Measurements from ENCODE around the gene GALNT4. TPM values are rescaled to one million over a fixed set of nuclear protein-coding genes. Genes with fewer than 3 reads are reported as not detected.
A peak's percentile ranks its signal among the peaks of the same experiment; 100 is the strongest.

GALNT4 gene
- total and polyA plus RNA-seq, 2 of the 13 experiments (the other 11 are each of a cell fraction or from before 2014, with no cell fraction given): 4.9 to 6.8 TPM

DNA sequence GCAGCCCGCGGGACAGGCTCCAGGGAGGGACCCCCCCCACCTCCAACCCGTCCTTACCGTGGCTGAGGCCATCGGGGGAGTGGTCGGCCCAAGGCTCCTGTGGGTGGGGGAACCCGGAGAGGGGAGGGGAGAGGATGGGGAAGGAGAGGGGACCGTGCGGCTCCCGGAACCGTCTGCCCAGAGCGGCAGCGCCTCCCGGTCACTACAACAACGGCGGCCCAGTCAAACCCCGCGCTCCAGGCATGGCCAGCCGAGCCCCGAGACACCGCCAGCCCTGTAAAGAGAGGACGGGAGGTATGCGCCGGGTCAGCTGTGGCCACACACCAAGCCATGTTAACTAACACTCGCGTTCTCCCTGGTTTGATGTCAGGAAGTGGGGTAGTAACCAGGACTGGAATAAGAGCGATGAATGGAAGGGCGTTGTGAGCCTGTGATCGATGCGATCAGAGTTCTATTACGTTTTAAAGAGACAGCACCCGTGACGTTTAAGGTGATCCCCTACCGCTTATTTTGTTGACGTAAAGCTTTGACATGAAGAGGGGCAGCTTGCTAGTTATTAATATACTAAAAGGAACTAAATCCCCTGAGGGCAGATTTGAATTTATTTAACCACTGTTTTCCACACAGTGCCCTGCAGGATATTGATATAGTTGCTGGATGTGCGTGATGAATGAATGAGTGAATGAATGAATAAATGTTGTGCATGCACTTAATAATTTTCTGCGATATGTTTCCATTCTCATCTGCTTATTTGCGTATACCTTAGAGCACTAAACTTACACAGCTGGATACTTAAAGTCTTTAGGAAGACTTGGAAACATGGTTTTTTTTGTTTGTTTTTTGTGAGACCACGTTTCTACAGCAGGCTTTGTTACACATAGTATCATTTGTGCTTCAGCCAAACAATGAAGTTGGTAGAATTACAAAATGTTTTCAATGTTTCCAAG, 1.5 kb upstream of the GALNT4 start, which contains the start of gene POC1B (continued):
- TF ChIP-seq ZNF3 (CRISPR knock-in tag; IDR thresholded peaks at IDR 0.05) (no peak), CEBPZ (IDR thresholded peaks at IDR 0.05; ENCODE audit: low read length) (no peak), ZNF33A (CRISPR knock-in tag; IDR thresholded peaks at IDR 0.05; ENCODE audit: borderline replicate concordance) (no peak), ZFP90 (CRISPR knock-in tag; IDR thresholded peaks at IDR 0.05; ENCODE audit: borderline replicate concordance) (0 out of 2 replicates have a peak, but pooled peaks have one; percentile 81), SNAI1 (CRISPR knock-in tag; IDR thresholded peaks at IDR 0.05; ENCODE audit: borderline replicate concordance) (0 out of 2 replicates have a peak, but pooled peaks have one; percentile 66), YEATS2 (CRISPR knock-in tag; IDR thresholded peaks at IDR 0.05; ENCODE audit: borderline replicate concordance) (peak; percentile 82), FOXM1 (CRISPR knock-in tag; IDR thresholded peaks at IDR 0.05) (no peak), TBP (CRISPR knock-in tag; IDR thresholded peaks at IDR 0.05) (no peak), ZNF350 (CRISPR knock-in tag; IDR thresholded peaks at IDR 0.05; ENCODE audit: borderline replicate concordance, low read depth) (peak; percentile 86), EED (CRISPR knock-in tag; IDR thresholded peaks at IDR 0.05) (no peak; the same call in 1 of the 2 replicates), ZUFSP (CRISPR knock-in tag; IDR thresholded peaks at IDR 0.05; ENCODE audit: borderline replicate concordance) (no peak), HCFC1 (IDR thresholded peaks at IDR 0.05; ENCODE audit: low read depth, low read length) (peak; percentile 47; the same call in 1 of the 2 replicates), NFKBIZ (CRISPR knock-in tag; IDR thresholded peaks at IDR 0.05) (no peak), MXD1 (CRISPR knock-in tag; IDR thresholded peaks at IDR 0.05) (peak; percentile 57; the same call in 1 of the 2 replicates), ZNF264 (CRISPR knock-in tag; IDR thresholded peaks at IDR 0.05) (0 out of 2 replicates have a peak, but pooled peaks have one; percentile 37), ZNF598 (CRISPR knock-in tag; IDR thresholded peaks at IDR 0.05; ENCODE audit: borderline replicate concordance) (no peak), FOXP1 (IDR thresholded peaks at IDR 0.05) (no peak), FOXP1 (CRISPR knock-in tag; IDR thresholded peaks at IDR 0.05) (peak; percentile 20; the same call in 1 of the 2 replicates)
- TF ChIP-seq, protein P1, sequence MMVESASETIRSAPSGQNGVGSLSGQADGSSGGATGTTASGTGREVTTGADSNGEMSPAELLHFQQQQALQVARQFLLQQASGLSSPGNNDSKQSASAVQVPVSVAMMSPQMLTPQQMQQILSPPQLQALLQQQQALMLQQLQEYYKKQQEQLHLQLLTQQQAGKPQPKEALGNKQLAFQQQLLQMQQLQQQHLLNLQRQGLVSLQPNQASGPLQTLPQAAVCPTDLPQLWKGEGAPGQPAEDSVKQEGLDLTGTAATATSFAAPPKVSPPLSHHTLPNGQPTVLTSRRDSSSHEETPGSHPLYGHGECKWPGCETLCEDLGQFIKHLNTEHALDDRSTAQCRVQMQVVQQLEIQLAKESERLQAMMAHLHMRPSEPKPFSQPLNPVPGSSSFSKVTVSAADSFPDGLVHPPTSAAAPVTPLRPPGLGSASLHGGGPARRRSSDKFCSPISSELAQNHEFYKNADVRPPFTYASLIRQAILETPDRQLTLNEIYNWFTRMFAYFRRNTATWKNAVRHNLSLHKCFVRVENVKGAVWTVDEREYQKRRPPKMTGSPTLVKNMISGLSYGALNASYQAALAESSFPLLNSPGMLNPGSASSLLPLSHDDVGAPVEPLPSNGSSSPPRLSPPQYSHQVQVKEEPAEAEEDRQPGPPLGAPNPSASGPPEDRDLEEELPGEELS (CRISPR knock-in tag; IDR thresholded peaks at IDR 0.05): peak; percentile 71; the same call in 1 of the 2 replicates
